NCI-H524 treated with DMSO at 0.1 percent for 48 hours (cell line): ENCODE data around the gene UBTD1.
"Not testable (repeated sequence)": the region's sequence is repeated elsewhere in the genome, so short reads cannot be mapped to it uniquely, and the experiment has no call there.

Experiments used
- DNase-seq: peaks from one replicate; lab custom pipeline; 2025; lab: John Stamatoyannopoulos, UW

Gene UBTD1

DNA sequence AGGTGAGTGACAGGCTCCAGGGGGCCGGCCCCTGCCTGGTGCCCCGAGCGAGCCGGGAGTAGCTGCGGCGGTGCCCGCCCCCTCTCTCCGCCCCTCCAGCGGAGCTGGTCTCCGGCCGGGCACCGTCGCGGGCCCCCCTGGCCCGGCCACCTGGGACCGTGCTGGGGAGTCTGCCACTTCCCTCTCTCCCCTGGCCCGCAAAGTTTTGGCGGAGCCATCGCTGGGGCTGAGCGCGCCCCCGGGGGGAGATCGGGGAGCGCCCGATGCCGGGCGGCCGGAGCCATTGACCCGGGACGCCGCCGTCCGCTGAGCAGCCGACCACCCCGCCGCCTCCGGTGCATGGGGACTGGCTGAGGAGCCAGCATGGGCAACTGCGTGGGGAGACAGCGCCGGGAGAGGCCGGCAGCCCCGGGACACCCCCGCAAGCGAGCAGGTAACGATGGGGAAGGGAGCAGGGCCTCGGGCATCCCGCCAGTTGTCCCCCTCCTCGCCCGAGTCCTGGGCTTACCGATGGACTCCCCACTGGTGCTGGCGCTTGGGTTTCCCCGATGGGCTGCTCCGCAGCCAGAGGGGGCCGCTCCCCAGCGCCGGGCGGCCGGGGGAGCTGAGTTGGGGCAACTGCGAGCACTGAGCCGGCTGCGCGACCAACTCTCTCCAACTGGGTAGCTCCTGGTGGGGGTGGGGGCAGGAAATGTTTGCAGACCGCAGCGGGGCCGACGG is at the start of gene UBTD1:
UBTD1 (plus strand) TSS at position 84 of the 720 bp plus-strand sequence; CDS start at position 364, 280 bp downstream.
- DNase-seq, result no peak

GRCh38 chr10:97450828-97451227 is 47.9 kb upstream of the UBTD1 start:
- no peak for DNase-seq

DNA sequence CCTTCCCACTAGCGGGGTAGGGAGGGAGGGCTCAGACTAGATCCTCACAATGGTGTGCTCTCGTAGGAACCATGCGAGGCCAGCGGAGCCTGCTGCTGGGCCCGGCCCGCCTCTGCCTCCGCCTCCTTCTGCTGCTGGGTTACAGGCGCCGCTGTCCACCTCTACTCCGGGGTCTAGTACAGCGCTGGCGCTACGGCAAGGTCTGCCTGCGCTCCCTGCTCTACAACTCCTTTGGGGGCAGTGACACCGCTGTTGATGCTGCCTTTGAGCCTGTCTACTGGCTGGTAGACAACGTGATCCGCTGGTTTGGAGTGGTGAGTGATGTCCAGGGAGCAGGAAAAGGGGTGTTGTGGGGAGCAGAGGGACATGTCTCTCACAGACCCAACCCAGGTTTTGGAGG is 47.1 kb upstream of the UBTD1 start:
- no peak for DNase-seq

GRCh38 chr10:97452352-97452751 is 46.4 kb upstream of the UBTD1 start:
- no peak for DNase-seq

- DNase-seq, result no peak
These were observed 44.2 kb upstream of the UBTD1 start for GRCh38 chr10:97454330-97455036.

- DNase-seq, result no peak
These were observed 42.6 kb upstream of the UBTD1 start for GRCh38 chr10:97456034-97456685.

- no peak for DNase-seq
These were observed 42.0 kb upstream of the UBTD1 start for GRCh38 chr10:97456686-97457065.

DNA sequence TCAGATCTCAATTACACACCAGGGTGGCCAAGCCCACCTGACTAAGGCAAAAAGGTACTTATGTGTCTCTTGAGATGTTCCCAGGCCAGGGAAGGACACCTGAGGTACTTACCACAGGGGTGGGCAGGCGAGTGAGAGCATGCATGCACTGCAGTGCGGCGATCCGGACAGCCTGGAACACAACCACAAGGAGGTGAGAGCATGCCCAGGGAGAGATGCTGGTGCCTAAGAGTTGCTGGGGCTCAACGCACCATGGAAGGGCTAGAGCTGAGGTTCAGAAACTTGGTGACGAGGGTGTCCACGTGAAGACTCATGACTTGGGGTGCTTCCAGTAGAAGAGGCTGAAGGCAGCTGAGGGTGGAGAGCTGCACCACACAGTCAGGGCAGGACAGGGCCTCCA is 39.6 kb upstream of the UBTD1 start:
- DNase-seq, result no peak

DNA sequence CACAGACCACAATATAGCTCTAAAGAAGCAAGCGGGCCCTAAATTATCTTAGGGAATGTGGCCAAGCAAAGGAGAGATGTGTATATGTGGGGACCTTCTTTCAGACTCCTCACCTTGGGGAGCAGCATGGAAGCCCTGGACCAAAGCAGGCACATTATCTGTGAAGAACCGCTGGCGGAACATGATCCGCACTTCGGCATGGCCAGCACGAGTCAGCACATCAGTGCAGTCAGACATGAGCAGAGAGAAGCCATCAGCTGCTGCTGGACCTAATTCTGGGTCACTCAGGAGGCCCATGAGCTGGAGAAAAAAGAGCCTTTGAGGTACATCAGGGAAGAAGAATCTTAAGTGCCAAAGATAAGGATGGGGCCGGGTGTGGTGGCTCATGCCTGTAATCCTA is 38.8 kb upstream of the UBTD1 start:
- no peak for DNase-seq

- no peak for DNase-seq
These were observed 36.4 kb upstream of the UBTD1 start for GRCh38 chr10:97462309-97462708.

DNA sequence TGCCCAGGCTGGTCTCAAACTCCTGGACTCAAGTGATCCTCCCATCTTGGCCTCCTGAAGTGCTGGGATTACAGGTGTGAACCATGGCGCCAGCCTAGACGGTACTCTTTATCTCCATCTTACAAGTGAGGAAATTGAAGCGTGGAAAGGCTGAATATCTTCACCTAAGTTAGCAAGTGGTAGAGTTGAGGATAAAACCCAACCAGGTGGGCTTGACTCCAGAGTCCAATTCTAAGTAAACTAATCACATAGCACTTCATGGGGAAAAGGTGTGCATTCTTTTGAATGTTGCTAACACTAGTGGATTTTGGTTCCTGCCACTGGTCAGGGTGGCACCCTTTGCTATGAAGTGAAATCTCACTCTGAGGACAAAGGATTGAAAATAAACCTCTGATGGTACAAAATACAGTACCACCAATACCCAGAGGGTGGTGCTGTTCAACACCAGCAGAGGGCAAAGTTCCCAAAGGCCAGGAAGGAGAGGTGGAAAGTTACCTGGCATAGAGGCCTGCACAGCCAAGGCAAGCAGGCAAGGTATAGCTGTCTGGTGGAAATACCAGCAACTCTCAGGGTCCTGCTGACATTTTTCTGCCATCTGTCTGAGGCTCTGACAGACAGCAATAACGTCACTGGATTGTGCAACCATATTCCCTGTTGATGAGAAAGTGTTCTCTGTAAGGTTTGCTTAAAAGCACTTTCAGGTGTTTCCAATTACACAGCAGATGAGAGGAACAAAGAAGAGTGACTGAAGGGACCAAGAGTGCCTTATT is 35.2 kb upstream of the UBTD1 start:
- DNase-seq, result no peak

DNA sequence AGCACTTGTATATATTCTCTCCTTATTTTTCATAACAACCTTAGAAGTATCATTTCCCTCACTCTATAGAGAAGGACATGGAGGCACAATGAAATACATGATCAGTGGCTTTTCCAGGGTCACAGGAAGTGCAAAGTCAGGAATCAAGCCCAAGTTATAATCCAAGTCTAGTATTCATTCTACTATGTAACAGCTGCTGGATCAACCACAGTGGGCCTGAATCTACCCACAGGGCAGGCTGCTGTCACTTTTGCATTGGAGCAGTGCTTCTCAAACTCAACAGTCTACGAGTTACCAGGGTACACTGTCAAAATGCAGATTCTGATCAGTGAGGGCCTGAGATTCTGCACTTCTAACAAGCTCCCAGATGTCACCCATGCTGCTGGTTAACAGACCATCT is 34.5 kb upstream of the UBTD1 start:
- DNase-seq, result no peak

DNA sequence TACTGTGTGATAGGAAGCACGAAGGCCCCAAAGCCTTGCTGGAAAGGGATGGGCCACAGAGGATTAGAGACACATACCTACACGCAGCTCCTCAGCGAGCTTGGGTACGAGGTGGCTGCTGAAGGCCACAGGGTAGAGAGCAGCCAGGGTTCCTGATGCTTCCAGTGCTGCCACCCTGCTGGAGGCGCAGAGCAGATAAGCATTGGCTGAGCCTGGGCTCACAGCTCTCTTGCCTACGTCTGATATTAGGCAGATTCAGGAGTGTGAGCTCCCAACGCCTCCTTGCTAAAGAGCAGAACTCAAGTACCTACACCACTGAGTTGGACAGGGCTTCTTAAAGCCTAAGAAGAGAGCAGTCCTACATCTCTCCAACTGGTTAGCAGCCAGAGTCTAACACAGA is 32.7 kb upstream of the UBTD1 start:
- no peak for DNase-seq

- DNase-seq, result no peak
These were observed 32.0 kb upstream of the UBTD1 start for GRCh38 chr10:97466755-97467154.

- DNase-seq, result no peak
These were observed 30.6 kb upstream of the UBTD1 start for GRCh38 chr10:97468162-97468561.

- not testable (repeated sequence) for DNase-seq
These were observed 29.9 kb upstream of the UBTD1 start for GRCh38 chr10:97468781-97469180.

GRCh38 chr10:97474918-97475317 is 23.8 kb upstream of the UBTD1 start:
- no peak for DNase-seq

DNA sequence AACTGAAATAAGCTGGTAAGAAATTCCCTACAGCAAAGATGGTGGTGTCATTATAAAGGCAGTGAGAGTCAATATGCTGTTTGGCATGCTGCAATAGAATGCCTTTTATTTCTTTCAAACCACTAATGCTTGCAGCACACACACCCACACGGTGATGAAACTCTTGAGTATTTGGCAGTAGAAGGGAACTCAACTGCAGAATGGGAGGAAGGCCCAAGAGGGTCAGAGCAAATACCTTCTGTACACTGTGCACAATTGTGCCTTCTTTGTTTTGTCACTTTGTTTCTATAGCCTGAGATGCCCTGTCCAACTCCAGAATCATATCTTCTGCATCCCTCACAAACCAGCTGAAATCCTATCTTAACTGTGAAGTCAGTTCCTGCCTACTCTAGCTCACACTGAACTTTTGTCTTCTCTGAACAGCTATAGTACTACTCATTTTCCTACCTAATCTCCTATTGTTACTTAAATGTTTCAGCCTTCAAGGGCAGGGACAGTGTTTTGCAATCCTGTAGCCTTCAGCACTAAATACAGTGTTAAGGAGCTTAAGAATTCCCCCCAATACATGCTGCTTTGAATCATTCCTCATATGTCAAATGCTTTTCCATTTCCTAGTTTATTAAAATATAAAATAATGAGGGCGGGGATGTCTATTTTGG is 22.7 kb upstream of the UBTD1 start:
- DNase-seq, result no peak

DNA sequence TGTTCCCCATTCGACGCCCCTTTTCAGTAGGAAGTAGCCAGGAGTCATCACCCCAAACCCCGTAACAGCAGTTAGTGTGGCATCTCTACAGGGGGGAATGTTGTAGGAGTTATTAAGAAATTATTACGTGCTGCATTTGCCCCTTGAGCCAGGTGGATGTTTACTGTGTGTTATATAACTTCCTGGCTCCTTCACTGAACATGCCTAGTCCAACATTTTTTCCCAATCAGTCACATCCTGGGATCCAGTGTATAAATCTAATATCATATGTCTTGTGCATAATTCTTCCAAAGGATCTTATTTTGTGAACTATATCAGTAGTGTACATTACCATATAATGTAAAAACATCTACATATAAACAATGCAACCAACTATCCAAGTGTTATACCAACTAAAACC is 19.3 kb upstream of the UBTD1 start:
- not testable (repeated sequence) for DNase-seq

GRCh38 chr10:97479939-97480338 is 18.8 kb upstream of the UBTD1 start:
- no peak for DNase-seq

DNA sequence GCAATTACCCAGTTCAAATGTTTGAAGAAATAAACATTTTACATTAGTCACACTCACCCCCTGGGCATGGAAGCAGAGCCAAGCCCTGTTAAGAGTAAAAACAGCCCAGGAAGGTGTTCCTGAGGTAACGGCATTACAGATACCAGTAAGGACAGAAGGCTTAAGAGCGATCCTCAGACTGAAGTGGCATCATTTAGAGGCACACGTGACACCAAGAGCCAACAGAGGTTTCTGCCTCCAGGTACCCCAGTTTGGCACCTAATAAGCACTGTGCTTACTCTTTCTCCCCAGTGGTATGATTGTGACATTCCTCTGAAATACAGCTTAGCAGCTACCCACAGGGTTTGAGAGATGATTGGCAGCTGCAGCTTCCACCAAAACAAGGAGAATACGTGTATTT is 17.7 kb upstream of the UBTD1 start:
- no peak for DNase-seq

DNA sequence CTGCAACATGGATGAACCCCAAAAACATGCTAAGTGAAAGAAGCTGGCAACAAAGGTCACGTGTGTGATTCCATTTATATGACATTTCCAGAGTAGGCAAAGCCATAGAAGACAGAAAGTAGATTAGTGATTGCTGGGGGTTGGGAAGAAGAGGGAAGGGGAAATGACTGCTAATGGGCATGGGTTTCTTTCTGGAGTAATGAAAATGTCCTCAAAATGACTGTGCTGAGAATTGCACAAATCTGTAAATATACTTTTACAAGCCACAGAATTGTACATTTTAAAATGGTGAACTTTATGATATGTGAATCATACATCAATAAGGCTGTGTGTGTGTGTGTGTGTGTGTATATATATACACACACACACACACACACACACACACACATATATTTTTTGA is 16.3 kb upstream of the UBTD1 start:
- no peak for DNase-seq
